Epidermal melanocyte (primary cell): ENCODE results near the gene SH2D3A.
"Not testable (repeated sequence)": the region's sequence is repeated elsewhere in the genome, so short reads cannot be mapped to it uniquely, and the experiment has no call there.

Source experiments
- DNase-seq: peaks from one replicate; pipeline ENCODE4 v3.0.0; 2011; ENCODE audit warnings: low spot score; ENCODE audit not compliant: insufficient read length

The SH2D3A gene

DNA sequence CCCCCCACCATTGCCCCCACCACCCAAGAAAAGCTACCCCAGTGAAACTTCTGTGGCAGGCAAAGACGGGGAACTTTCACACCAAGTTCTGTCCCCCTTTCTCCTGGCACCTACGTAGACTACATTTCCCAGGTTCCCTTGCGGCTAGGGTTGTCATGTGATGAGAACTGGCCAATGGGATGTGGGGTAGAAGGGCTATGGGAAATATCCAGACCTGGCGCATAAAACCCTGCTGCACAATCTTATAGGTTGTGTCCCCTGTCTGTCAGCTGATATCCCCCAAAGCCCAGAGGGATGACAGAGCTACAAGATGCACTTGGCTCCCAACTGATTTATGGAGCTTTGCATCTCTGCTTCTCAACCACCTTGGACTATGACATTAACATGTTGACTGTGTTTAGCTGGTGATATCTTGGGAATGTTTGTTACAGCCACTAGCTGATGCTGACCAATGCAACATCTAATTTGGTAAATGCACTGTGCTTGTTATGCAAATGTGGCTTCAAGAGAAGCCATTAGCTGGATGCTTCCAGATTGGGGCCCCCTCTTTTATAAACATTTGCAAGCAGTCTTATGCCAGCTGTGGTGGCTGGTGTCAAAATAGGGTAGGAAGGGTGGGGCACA is 6.1 kb downstream of the SH2D3A start:
- DNase-seq, result no peak

DNA sequence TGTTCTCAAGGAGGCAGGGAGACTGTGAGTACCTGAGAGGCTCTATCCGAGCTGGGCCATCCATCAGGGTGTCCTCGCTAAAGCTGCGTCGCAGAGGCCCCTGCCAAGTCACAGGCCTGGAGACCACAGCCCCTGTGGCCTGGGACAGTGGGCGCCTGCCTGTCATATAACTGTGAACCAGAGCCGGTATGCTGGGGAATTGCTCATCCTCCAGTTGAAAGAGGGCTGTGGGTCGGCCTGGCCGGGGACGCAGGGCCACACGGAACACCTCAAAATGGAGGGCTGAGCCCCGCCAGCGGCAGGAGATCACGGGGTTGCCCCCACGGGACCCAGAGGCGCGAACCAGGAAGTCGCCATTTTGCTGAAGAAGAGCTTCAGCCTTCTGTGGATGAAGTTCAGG is 6.6 kb downstream of the SH2D3A start:
- DNase-seq, result no peak

DNA sequence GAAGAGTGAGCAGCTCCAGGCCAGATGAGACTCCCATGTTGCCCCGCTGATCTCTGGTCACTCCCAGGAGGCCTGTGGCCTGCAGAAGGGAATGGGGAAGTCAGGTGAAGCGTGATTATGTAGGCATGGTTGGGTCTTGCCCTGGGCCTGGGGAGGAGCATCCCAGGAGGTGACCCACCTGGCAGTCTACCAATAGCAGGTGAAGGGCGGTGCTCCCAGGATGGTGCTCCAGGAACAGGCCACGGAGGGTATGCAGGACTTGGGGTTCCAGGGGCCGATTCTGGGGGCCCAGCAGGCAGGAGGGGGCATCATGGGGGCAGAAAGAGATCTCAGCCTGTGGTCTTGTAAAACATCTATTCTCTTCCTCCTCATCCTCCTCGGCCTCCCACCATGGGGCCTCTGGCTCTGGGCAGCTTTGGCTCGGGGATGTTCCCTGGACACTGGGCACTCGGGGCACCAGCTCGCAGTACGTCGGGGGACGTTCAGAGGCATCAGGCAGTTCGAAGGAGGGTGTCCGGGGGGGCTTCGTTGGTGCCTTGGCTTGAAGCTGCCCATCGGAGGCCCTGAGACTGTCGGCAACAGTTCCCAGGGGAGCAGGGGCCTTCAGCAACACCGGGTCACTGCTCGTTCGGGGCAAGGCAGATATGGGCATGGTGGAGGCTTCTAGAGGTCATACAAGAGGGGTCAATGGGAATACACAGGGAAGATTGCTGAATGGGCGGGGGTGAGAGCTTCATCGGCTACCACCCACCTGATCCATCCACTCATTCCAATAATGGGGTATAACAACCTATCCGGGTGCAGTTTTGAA is 12.4 kb downstream of the SH2D3A start:
- no peak for DNase-seq

DNA sequence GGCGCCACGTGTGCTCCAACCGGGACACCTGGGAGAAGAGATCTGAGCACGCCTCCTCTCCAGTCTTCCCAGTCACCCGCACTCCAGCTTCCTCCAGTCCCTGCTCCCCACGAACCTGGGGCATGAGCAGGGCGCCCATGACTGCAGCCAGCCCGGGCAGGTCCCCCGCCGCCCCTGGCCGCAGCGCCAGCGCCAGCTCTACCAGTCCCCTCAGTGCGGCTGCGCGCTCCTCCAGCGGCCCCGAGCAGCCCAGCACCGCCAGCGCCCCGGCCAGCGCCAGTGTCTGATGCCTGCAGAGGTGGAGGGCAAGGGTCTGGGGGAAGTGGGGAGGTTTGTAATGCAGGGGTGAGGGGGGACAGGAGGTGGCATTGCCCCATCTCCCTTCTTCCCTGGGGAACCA is 13.1 kb downstream of the SH2D3A start:
- no peak for DNase-seq

DNA sequence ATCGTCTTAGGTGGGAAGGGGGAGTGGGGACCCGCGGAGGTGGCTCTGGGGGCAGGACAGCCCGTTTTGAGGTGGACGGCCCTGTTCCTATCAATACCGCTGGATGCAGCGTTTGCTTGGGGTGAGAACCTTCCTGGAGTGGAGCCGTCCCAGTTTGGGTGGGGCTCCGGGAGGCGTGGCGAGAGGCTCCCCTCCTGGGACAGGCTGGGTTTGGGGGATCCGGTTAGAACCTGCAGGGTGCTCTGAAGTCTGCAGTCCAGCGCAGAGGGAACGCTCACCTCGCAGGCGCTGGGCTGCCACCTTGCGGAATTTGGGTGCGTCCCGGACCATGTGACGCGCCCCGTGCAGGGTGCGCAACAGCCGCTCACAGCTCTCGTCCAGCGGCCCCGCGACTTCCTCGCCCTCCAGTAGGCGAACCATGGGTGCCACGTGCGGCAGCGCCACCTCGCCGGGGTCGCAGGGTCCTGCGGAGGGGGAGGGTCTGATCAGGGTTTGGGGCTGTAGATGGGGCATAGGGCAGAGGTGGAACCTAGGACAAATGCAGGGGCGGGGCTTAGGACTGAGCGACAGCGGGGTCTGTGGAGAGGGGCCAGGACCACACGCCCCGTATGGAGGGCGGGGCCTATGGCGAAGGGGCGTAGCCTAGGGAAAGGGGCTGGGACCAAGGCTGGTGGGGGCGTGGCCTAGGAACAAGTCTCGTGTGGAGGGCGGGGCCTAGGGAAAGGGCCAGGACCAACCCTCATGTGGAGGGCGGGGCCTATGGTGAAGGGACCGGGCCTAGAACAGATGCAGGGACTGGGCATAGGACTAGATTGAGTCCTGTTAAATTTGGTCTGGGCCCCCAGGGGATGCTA is 13.8 kb downstream of the SH2D3A start:
- DNase-seq, result peak; percentile 57

DNA sequence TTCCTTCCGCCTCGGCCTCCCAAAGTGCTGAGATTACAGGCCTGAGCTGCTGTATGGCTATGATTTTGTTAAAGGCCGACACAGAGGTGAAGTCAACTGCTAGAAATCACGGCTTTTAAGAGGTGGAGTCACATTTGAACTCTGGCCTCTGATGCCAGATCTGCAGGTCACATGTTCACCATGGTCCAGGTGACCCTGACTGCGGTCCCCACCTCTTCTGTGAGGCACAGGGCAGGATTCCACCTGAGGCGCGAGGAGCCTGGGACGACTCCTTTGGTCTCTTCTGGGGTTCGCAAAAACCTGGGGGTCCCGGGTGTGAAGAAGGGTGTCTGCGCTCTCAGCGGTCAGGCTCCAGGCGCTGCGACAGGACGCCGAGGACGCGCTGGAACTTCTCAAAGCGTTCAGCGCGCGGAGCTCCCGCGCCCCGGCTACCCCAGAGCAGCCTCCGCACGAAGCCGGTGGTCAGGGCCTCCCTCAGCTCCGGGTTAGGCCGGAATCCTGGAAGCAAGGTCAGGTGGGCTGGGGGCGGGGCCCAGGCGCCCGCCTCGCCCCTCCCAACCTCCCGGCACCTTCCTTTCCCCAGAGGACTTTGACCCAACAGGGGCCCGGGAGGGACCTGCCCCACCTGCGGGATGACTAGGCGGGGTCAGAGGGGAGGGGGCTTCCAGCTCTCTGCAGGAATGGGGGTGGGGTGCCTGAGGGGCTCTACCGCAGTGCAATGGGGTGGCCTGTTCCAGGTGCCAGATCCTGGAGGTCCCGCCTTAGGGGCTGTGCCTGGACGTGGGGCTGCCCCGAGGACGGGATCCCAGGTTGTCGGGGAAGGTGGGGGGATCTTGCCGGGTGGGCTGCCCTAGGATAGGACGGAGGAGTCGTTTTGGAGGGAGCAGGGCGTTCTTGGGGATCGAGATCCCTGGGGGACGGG is 14.7 kb downstream of the SH2D3A start:
- no peak for DNase-seq

DNA sequence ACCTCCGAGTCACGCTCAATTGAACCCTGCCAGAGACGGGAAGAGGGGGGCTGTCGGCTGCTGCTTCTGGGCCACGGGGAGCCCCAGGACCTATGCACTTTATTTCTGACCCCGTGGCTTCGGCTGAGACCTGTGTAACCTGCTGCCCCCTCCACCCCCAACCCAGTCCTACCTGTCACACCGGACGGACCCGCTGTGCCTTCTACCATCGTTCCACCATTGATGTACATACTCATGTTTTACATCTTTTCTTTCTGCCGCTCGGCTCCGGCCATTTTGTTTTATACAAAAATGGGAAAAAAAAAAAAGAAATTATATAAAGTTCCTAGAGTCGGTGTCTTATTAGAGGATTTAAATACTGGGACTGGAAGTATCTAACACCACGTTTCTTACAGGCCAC is 16.0 kb downstream of the SH2D3A start:
- DNase-seq, result no peak

DNA sequence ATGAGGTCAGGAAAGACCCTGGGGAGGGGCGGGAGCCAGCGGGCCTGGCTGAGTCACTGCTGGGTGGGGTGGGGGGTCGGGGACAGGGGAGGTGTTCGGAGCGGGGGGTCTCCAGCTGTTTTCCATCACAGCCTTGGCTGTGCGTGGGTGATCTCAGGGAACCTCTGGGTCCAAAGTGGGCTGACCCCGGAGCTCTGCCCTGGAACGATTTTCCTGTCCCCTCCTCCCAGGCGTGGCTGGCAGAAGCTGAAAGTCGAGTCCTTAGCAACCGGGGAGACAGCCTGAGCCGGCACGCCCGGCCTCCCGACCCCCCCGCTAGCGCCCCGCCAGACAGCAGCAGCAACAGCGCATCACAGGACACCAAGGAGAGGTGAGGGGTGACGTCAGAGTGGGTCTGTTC is 17.2 kb downstream of the SH2D3A start:
- no peak for DNase-seq

DNA sequence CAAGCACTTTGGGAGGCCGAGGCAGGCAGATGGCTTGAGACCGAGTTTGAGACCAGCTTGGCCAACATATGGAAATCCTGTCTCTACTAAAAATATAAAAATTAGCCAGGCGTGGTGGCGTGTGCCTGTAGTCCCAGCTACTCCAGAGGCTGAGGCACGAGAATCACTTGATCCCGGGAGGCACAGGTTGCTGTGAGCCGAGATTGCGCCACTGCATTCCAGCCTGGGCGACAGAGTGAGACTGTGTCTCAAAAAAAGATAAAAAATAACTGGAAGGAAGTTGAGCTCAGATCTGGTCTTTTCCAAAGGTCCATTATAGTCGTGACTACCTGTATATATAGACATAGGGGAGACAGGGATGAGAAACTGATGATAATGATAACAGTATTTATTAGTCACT is 18.7 kb downstream of the SH2D3A start:
- not testable (repeated sequence) for DNase-seq

DNA sequence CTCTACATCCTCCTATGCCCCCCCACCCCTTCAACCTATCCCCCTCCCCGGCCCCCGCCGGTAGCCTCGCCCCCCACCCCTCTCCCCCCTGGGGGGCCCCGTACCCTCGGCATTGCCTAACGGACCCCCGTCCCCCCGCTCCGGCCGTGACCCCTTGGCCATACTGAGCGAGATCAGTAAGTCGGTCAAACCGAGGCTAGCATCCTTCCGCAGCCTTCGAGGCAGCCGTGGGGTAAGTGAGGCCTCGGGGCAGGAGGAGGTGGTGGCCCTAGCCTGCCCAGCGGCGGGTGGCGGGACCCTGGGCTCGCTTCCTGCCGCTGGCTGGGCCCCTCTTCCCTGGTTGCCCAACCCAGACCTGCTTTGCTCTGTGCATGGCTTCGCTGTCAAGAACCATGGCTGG is 21.3 kb downstream of the SH2D3A start:
- no peak for DNase-seq

DNA sequence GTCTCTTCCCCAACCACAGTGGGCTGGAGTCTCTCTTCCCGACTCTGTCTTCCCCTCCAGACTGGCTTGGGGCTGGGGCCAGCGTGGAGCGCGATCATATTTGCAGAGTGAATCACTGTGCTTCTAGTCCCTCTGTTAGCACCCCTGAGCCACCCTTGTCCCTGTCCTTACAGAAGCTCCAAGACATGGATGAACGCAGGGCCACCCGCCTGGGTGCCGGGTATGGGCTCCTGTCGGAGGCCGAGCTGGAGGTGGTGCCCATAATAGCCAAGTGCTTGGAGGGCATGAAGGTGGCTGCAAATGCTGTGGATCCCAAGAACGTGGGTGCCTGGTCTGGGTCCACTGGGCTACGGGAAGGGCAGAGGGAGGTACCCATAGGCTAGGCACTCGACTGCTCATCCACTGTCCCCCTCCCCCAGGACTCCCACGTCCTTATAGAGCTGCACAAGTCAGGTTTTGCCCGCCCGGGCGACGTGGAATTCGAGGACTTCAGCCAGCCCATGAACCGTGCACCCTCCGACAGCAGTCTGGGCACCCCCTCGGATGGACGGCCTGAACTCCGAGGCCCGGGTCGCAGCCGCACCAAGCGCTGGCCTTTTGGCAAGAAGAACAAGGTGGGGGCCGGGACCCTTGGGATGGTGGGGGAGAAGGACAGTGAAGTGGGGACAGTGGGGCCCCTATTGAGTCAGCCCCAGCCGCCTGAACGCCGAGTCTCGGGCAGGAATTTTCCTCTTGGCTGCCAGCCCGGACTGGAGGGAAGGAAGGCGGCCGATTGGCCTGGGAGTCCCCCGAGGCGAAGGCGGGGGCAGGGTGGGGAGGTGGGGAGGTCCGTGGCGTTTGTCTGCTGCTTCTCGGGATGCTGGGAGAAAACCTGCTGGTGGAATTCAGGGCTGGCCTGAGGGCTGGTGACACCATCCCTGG is 22.6 kb downstream of the SH2D3A start:
- DNase-seq, result peak; percentile 84

DNA sequence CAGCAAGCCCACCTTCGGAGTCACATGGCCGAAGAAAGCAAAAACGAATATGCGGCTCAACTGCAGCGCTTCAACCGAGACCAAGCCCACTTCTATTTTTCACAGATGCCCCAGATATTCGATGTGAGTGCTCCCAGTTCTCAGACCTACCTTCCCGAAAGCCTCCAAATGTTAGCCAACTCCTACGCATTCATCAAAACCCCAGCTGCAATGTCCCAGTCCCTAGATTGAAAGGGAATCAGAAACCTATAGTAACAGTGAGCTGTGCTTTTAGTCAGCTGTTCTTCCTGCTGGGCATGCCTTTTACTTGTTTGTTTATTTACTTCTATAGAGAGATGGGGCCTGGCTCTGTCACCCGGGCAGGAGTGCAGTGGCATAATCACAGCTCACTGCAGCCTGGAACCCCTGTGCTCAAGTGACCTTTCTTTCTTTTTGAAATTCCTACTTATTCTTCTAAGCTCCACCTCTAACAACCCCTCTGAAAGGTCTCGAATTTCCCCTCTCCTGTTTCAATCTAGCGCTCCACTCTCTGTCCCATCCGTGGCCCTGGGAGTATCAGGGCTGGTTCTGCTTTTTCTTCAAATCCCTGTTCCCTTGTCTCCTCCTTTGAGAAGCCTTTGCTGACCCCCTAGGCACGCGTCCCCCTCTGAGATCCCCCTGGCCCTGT is 23.4 kb downstream of the SH2D3A start:
- DNase-seq, result no peak

DNA sequence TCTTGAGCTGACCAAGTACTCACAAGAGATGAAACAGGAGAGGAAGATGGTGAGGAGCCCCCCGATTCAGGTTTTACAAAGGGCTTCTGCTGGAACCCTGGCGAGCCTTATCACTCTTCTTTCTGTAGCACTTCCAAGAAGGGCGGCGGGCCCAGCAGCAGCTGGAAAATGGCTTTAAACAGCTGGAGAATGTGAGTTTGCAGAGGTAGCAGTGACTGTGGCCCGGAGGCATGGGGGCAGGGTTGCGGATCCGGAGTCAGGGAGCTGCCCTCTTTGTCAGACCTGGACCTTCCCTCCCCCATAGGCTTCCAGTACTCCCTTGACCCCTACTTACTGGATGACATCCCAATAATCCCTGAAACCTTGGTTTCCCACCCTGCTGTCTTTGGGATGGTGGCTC is 24.2 kb downstream of the SH2D3A start:
- DNase-seq, result no peak

DNA sequence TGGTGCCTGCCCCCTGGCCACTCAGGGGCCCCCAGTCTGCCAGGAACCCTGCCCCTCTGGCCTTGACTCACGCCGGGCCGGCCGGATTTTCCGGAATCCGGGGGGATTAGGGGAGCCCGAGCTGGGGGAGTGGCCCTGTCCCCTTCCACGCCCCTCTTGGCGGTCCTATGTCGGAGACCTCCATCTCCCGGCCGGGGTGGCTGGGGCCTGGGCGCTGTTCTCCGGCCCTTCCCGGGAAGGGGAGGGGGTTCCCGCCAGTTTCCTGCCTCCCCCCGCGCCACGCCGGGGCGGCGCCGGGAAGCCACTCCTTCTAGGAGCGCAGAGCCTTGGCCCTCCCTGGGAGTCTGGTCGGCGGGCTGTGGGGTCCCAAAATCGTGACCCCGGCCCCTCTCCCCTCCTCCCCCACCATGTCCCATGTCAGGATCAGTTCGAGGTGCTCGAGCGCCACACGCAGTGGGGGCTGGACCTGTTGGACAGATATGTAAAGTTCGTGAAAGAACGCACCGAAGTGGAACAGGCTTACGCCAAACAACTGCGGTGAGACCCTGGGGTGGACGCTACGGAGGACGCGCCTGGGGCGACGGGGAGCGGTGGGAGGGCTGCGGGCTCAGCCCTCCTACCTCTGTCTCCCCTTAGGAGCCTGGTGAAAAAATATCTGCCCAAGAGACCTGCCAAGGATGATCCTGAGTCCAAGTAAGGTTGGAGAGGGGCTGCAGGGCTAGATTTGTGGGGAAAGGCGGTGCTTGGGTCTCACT is 26.5 kb downstream of the SH2D3A start:
- no peak for DNase-seq

DNA sequence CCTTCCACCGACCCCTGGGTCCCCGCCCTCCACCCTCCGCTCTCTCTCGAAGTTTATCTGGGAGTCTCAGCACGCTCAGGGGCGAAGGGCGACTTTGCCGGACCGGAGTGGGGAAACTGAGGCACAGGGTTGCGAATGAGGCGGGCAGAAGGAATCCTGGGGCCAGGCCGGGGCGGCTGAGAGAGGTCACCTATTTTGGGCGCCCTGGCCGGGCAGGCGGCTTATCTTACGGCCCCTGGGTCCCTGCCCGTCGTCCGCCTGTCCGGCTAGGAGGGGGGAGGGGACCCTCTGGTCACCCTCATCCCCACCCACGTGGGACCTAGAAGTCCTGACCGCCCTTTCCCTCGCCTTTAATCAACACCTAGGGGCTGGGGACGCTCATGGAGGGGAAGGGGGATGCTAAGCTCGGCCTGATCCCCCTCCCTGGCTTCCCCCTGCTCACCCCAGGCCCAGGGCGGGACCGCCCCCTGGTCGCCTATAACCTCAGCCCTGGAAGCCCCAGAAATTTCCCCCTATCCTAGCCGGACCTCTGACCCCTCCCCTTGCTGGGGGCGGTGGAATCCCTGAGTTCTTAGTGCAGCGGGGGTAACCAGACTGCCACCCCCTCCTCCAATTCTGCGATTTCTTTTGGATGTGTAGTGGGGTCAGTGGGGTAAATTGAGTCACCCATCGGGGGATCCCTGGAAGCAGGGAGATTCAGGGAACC is 27.2 kb downstream of the SH2D3A start:
- no peak for DNase-seq

DNA sequence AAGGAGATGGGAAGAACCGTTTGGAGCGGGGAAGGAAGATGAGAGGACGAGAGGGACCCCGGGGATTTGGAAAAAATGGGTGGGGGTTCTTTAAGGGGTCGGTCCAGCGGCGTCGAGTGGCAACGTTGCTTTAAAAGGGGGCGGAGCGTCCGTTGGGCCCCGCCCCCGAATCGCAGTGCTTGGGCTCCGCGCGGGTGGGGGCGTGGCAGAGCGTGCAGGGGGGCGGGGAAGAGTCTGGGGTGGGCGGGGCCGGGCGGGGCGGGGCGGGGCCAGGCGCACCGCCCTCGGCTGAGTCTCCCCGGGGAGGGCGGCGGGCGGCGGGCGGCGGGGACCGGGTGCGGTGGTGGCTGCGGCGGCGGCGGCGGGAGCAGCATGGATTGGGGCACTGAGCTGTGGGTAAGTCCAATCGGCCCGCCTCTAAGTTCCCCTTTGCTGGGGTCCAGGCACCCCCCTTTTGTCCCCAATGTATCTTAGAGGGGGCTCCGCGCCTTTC is 27.8 kb downstream of the SH2D3A start, which contains the start of gene TRIP10:
TSS of gene TRIP10 (plus strand) at position 291 of the 493 bp plus-strand sequence. CDS start at position 373, 82 bp downstream.
- peak; percentile 58 for DNase-seq

DNA sequence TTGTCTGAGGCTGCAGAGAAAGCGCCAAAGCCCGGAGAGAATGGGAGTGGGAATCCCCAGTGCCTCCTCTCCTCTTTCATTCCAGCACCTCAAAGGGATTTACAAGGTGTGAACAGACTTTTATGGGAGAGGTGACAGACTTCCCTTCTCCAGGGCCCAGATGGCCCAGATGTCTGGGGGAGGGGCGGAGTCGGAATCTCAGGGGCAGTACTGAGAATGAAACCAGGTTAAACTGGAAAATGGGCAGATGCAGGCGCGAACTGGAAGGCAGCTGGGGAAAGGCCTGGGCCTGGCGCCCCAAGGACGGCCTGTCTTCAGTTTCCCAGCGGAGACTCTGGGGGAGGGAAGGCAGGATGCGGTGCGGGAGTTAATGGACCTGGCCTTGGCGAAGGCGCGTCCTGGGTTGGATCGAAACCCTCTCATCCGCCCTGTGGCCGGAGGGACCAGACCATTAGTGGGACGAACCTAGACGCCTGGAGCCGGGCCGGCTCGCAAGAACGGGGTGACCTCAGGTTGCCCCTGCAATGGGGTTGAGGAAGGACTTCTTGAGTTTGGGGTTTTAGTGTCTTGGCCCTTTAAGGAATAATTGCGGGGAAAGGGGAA is 28.3 kb downstream of the SH2D3A start:
- no peak for DNase-seq
